NCI-H1694 (cell line): ENCODE results near the gene REEP6.
"Not testable (repeated sequence)": the region's sequence is repeated elsewhere in the genome, so short reads cannot be mapped to it uniquely, and the experiment has no call there.

Source experiments
- DNase-seq: peaks from one replicate; lab custom pipeline; 2025; lab: John Stamatoyannopoulos, UW

REEP6 gene

DNA sequence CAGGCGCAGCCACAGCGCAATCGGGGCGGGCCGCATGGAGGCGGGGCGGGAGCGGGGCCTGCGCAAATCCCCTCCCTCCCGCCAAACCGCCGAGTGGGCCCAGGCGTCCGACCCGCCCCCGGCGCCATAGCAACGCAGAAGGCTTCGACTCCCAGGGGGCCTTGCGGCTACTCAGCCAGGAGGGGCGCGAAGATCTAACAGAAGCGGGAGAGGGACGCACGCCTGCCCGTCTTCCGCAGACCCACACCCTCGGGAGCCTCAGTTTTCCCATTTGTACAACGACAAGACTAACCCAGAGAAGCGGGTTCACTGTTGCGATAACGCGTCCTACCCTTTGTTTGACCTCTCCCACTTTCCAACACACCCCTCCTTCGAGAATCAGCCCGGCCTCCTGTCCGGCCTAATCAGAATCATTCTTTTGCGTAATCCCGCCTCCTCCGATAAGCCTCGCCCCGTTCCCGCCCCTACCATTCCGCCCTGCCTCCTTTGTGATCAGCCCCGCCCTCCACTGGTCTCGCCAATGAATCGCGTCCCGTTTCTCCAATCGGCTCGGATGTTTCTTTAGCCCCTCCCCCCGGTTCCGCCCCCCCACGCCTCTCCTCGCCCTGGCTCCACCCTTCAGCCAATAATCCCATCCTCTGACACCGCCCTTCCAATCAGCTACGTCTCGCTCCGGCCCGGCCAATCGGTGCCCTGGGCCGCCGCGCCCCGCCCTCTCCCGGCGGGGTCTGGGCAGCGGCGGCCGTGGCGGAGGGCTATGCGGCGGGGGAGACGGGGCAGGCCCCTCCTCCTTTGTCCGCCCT lies 469 bp upstream of the REEP6 start, which contains the start of gene PCSK4:
Gene PCSK4 (minus strand): TSS at position 40 of the 803 bp plus-strand sequence. CDS start 4 bp downstream, at position 36.
- peak; percentile 93 for DNase-seq

DNA sequence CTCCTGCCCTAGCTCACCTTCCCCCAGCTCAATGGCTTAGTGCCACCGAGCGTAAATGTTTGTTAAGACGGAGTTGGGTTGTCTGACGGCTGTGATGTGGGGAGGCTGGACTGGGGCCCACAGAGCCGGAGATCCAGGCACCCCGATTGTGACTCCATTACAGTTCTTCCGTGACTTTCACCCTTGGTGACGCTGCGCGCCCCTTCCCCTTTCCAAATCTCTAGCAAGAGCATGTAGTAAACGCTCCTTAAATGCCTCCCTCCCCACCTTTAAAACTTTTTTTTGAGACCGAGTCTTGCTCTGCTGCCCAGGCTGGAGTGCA lies 829 bp downstream of the REEP6 start:
- no peak for DNase-seq

DNA sequence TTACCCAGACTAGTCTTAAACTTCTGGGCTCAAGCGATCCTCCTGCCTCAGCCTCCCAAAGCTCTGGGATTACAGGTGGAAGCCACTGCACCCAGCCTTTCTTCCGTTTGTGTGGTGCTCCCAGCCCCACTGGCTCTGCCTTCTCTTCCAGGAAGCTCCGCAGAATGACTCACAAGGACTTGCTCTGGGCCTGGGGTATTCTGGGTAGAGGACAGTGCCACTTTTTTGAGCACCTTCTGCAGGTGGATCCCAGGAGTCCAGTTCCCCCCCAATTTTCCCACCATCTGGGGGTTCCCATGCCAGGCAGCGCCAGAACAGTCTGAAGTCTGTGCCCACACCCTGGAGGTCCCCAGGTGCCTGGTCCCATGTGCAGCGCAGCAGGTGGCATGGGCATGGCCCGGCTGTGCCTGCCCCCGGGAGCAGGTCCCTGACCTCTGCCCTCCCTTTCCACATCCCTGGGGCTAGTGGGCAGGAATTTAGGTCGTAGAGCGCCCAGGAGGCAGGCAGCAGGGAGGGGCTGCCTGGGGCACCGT lies 1.6 kb downstream of the REEP6 start:
- no peak for DNase-seq

DNA sequence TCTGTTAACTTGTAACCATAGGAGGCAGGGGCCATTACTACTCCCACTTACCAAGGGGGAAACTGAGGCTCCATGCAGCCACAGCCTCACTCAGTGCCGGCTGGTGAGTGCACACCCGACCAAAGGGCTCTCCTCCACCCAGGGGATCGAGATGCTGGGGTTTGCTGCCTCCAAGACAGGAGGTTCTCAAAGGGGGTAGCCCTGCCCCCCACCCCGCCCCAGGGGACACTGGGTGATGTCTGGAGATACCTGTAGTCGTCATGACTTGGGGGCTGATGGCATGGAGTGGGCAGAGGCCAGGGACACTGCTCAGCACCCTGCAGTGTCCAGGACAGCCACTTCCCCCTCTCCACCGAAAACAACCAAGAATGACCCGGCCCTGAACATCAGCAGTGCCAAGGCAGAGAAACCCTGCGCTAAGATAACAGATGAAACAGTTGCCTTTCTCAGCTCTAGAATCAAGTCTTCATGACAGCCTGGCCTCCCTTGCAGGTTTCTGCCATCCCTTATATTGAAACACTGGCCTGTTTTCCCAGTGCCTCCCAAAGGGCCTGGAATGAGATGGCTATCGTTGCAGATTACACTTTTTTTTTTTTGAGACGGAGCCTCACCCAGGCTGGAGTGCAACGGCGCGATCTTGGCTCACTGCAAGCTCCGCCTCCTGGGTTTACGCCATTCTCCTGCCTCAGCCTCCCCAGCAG lies 3.3 kb downstream of the REEP6 start:
- no peak for DNase-seq

DNA sequence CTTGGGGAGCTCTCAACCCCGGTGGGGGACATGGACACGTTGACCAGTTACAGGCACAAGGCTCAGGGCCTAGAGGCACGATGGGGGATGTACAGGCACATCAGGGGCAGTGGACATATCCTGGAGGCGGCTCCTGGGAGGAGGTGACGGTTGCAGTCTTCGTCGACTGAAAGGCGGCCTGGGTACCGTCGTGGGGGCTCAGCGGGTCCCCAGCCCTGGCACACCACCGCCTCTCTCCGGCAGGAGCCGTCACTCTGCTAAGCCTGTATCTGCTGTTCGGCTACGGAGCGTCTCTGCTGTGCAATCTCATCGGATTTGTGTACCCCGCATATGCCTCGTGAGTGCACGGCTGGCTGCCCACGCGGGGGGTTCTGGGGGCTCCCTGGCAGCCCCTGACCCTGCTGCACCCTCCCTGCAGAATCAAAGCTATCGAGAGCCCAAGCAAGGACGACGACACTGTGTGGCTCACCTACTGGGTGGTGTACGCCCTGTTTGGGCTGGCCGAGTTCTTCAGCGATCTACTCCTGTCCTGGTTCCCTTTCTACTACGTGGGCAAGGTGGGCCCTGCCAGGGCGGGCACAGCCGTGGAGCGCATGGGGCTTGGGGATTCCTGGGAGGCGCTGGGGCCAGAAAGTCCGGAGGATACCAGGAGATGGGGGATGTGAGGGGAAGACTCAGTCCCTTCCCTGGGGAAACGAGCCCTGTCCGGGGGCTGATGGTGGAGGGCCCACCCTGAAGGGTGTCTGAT lies 4.2 kb downstream of the REEP6 start:
- DNase-seq = no peak

DNA sequence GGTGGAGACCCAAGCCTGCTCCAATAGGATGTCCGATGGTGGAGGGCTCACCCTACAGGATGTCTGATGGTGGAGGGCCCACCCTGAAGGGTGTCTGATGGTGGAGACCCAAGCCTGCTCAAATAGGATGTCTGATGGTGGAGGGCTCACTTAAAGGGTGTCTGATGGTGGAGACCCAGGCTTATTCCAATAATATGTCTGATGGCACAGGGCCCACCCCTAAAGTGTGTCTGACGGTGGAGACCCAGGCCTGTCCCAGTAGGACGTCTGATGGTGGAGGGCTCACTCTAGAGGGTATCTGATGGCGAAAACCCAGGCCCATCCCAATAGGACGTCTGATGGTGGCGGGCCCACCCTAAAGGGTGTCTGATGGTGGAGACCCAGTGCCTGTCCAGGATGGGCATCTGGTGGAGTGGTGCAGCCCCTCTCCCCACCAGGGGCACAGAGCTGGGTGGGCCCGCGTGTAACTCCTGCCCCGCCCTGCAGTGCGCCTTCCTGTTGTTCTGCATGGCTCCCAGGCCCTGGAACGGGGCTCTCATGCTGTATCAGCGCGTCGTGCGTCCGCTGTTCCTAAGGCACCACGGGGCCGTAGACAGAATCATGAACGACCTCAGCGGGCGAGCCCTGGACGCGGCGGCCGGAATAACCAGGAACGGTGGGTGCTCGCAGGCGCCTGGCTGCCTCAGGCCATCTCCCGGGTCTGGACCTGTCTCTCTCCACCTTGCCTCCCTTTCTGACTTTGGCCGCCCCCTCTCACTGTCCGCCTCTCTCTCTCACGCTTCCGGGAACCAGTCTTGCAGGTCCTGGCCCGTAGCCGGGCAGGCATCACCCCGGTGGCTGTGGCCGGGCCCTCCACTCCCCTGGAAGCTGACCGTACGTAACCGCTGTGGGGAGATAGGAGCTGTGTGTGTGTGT lies 5.1 kb downstream of the REEP6 start:
- DNase-seq = no peak

DNA sequence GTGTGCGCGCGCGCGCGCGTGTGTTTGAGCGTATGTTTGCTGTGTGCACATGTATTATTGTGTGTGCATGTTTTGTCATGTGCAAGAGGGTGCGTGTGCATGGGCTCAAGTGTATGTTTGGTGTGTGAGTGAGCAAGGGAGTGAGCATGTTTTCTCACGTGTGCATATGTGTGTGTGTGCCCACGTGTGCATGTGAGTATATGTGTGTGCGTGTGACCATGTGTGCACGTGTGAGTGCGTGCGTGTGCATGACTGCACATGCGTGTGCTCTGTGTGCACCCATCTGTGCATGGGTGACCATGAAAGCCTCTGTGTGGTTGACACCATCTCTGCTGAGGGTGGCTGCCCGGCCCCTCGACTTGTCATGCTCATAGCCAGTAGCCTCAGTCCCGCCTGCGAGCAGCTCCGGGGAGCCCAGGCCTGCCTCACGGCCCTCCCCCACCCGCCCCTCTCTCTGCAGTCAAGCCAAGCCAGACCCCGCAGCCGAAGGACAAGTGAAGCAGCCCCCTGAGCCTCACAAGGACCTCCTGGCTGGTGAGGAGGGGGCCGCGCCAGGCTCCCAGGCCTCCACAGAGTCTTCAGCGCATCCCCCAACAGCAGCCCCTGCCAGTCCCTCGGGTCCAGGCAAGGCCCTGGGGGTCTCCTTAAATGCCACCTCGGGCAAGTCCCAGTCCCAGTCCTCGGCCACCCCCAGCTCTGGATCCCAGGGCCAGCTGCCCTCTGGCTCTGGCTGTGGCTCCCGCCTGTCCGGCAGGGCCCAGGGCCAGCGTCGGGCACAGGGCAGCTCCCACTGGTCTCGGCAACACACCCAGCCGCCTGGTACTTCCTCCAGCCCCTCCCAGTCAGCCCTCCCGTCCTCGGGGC lies 6.0 kb downstream of the REEP6 start:
- no peak for DNase-seq

DNA sequence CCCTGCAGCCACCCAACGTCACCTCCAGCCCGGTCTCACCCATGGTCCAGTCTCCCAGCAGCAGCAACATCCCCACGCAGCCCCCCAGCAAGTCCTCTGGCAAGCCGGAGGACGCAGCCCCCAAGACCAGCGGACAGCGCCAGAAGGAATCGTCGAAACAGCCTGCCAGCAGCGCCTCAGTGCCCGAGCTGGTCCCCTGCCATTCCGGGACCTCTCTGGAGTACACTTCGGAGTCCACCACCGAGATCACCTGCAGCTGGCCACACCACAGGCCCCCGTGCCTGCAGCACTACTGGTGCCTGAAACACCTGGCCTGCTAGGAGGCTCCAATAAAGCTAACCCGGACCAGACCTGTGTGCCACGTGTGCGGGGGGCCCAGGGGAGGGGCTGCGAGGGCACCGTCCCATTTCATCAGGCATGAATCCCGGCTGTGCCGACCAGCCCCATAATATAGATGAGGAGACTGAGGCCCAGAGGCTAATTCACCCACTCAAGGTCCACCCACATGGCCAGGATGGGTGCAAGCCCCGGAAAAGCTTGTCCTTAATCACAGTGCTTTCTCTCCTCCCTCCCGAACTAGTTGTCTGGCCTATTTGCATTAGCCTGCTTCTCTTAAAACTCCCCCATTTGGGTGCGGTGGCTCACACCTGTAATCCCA lies 6.7 kb downstream of the REEP6 start:
- DNase-seq = no peak

DNA sequence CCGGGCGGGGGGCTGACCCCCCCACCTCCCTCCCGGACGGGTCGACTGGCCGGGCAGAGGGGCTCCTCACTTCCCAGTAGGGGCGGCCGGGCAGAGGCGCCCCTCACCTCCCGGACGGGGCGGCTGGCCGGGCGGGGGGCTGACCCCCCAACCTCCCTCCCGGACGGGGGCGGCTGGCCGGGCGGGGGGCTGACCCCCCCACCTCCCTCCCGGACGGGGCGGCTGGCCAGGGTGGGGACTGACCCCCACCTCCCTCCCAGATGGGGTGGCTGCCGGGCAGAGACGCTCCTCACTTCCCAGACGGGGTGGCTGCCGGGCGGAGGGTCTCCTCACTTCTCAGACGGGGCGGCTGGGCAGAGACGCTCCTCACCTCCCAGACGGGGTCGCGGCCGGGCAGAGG lies 8.2 kb downstream of the REEP6 start:
- DNase-seq = not testable (repeated sequence)

DNA sequence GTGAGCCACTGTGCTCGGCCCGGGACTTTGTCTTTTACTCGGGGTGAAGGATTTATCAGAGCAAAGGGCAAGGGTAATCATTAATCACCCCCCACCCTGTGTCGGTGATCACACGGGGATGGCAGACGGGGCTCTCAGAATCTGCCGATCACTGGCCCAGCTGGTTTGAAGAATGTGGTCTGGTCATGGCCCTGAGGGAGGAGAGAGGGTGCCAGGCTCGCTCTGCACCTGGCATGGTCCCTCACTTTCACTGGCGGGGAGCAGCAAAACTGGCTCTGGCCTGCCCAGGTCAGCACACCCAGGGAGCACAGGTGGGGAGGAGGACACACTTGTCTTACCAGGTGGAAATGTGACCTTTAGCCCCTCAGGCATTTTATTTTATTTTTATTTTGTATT lies 10.2 kb downstream of the REEP6 start:
- DNase-seq = no peak

DNA sequence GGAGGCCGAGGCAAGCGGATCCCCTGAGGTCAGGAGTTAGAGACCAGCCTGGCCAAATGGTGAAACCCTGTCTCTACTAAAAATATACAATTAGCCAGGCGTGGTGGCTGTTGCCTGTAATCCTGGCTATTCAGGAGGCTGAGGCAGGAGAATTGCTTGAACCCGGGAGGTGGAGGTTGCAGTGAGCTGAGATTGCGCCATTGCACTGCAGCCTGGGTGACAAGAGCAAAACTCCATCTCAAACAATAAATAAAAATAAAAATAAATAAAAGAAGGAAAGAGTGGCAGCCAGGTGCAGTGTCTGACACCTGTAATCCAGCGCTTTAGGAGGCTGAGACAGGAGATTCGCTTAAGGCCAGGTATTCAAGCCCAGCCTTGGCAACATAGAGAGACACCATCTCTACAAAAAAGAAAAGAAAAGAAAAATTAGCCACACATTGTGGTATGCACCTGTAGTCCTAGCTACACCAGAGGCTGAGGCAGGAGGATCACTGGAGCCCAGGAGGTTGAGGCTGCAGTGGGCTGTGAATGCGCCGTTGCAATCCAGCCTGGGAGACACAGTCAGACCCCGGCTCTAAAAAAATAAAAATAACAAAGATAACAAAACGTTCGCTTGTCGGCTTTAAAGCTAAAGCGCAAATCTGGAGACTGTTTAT lies 11.6 kb downstream of the REEP6 start:
- no peak for DNase-seq

DNA sequence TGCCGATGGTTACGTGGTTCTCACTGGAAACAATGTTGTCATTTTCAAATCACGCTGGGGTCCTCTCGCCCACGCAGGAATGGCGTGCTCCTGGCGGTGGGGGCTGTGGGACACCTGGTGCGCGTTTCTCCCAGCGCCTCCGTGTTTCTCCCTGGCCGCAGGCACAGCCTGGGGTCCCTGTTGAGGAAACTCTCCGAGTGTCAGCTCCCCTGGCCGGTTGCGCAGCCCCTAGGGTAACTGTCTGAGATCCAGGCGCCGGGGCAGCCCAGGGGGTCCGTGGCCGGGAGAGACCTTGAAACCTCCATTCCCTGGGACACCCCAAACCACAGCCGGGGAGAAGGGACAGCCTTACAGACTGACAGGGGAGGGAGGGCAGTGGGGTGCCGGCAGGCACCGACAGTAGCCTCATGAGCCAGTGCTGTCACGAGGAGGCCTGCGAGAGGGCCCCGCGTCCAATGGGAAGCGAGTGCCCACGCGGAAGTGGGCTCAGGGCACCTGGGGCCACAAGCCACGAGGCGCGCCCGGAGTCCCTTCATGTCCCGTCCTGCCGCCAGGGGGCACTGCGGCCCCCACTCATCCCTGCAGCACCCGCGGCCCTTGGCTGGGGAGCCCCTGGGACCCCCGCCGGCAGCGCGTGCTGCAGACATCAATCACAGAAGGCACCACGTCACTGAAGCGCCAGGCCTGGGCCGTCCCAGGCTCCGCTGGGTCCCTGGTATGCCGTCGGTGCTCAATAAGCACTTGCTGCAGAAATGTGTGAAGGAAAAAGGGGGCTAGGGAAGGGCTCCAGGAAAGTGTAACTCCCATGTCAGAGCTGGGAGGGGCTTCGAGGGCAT lies 12.3 kb downstream of the REEP6 start:
- DNase-seq = no peak

DNA sequence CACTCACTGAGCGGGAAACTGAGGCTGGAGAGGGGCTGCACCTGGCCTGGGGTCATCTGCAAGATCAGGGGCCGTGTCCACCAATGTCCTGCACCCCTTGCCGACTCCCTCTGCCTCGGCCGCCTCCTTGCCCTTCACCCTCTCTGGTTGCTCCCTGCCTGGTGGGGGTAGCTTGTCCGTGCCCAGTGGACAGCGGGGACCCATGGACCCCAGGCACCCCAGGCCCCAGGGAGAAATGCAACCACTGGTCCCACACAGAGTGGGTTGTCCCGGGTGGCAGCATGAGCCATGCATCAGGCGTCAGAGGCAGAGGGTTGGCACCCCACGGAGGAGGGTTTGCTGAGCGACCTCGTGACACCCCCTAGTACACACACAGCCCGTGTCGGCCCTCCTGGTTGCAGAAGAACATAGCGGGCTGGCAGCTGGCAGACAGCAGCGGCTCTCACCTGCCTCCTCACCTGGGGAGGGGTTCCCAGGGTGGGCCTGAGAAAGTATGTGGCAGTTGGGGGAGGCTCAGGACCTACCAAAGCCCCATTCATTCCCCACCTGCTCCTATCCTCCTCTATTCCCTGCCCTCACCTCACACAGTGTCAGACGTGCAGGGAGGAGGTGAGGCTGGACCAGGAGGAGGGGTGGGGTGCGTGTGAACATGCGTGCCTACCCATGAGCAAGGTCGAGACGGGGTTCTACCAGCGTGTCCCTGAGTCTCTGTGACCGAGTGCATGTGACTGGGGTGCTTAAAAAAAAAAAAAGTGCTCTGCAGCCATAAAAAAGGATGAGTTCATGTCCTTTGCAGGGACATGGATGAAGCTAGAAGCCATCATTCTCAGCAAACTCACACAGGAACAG lies 13.2 kb downstream of the REEP6 start:
- no peak for DNase-seq

DNA sequence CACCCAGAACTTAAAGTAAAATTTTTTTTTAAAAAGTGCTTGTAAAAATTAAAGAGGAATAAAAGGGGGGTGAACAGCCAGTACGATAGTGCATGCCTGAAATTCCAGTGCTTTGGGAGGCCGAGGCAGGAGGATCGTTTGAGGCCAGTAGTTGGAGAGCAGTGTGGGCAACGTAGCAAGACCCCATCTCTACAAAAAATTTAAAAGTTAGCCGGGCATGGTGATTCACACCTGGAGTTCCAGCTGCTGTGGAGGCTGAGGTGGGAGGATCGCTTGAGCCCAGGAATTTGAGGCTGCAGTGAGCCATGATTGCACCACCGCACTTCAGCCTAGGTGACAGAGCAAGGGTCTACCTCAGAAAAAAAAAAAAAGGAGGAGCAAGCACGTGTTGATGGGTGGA lies 14.0 kb downstream of the REEP6 start:
- no peak for DNase-seq

DNA sequence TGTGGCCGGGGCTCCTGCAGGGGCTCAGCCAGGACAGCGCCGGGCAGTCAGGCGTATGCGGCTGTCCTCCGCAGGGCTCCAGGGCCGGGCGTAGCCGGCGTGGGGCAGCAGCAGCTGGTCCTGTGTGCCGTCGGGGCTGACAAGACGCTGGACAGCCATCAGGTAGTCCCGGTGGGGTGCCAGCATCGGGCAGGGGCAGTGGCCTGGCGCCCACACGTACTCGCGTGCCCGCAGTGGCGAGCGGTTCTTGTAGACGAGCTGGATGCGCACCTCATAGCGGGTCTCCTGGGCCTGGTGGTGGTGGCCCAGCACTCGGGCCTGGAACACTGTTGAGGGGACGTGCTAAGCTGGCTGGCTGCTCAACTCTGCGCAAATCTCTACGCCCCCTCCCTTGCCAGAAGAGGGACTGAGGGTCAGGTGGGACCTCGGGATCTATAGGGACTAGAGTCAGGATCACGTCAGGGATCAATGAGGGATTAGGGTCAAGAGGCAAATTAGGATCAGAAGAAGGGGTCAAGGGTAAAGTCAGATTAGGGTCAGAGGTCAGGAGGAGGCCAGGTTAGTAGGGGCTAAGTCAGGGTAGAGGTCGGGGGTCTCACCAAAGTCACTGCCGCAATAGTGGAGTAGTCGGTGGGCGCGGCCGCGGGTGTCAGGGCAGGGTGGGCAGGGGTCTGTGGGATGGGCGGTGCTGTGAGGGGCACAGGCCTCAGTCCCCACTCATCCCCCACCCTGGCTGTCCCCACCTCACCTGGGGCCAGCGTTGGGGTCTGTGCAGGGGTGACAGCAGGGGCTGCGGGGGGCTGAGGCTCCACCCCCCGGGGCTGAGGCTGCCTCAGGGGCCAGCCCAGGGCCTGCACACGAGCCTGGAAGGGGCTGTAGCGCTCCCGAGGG lies 15.3 kb downstream of the REEP6 start:
- DNase-seq = no peak

DNA sequence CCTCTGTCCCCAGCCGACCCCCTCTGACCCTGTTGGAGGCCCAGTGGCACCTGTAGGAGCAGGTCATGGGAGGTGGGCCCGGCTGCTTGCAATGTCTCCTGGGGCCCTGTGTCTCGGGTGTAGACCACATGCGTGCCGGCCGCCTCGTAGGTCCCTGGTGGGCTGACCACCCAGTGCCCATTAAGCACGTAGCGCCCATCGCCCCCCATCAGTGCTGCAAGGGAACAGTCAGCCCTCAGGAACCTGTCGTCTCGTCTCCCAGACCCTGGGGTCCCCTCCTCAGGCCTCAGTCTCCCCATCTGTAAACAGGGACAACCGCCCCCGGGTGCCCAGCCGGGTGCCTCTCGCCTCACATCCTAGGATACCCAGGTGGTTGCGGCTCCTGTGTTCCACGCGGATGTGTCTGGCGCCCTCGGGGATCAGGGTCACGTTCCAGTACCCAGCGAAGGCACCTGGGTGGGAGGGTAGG lies 16.2 kb downstream of the REEP6 start:
- DNase-seq = no peak
